Stimulated activated CD4-positive, alpha-beta T cell treated with anti-CD3 and anti-CD28 coated beads, Interleukin-1b, Interleukin-23, amount 100 ng/mL, for 24 hours (primary cell): ENCODE data around the gene DHCR24.

Experiments
- DNase-seq, 4 experiments: peaks; one replicate each; pipeline ENCODE4 v3.0.0-alpha.2; 2020; ENCODE audit warnings: low read depth in 4 of 4, low spot score in 1 of 4

DHCR24 gene

DNA sequence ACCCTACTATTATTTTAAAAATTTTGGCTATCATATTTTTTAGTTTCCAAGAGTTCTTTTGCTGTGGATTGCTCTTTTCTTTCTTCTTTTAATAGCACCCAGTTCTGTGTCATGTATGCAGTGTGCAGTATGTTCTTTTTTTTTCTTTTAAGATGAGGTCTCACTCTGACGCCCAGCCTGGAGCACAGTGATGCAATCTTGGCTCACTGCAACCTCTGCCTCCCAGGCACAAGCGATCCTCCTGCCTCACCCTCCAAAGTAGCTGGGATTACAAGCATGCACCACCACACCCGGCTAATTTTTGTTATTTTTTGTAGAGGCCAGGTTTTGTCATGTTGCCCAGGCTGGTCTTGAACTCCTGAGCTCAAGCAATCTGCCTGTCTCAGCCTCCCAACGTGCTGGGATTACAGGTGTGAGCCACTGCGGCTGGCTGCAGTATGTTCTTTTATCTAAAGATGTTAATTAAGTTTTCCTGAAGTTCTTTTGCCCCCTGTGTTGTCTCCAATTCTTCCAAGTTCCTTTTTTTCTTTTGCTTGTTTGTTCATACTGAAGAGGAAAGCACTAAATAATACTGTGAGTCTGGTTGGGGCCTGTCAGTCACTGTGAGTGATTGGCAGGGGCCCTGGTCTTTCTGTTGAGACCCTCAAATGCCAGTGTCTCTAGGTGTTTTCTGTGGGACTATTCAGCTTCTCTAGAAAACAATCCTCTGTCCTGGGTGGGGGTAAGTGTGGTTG is 68.4 kb downstream of the DHCR24 start:
- no peak for DNase-seq

DNA sequence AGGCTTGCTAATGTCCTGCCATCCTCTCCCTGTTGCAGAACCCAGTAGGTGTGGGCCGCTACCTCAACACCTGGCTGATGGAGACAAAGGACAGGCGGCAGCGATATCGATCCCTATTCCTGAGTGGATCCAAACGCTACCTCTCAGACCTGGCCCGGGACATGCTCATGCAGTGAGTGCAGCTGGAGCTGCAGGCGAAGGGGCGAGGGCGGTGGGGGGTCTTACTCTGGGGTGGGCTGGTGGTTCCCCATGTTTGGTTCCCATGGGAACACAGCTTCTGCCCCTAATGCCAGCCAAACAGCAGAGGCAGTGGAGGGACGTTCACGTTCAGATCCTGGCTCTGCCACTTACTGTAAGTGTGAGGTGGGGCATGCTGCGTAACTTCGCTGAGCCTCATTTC is 70.0 kb downstream of the DHCR24 start:
- no peak for DNase-seq

DNA sequence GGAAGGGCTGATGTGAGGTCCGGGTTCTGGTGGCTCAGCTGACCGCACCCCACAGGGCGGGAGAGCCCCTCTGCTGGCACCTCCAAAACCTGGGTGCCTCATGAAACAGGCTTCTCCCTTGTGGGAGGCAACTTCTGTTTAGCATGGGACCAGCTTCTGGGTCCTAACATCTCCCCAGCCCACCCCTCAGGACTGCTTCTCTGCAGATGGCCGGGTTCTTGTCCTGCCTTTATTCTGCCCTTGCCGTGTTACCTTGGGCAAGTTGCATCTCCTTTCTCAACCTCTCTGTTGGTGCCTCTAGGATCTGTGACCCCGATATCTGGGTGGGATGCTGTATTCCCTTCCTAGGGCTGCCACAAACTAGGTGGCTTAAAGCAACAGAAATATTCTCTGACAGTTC is 70.9 kb downstream of the DHCR24 start:
- no peak for DNase-seq

DNA sequence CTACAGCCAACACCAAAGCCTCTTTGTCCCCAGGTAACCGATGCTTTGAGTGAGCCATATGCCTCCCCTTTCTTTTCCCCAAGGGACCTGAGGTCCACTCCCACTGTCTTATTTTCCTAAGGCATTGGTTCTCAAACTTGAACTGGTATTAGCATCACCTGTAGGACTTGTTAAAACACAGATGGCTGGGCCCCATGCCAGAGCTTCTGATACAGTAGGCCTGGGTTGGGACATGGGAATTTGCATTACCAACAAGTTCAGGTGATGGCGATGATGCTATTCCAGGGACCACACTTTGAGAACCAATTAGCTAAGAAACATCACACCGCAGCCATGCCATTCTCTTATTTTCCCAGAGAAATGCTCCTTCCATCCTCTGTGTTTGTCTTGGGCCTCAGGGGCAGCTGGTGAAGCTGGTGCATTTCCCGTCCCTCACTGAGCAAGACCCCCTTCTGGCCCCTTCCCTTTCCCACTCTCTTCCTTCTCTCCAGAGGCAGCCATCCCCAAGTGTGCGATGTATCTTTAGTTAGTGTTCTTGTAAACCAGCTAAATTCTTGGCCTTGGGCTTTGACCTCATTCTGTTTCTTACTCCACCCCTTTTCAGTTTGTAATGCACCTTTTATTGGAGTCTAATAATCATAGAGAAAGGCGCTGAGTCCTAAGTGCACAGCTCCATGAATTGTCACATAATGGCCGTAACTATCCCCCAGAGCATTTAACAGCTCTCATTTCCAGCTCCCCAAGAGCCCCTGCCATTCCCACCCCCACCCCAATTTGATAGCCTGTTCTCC is 71.7 kb downstream of the DHCR24 start:
- no peak for DNase-seq

DNA sequence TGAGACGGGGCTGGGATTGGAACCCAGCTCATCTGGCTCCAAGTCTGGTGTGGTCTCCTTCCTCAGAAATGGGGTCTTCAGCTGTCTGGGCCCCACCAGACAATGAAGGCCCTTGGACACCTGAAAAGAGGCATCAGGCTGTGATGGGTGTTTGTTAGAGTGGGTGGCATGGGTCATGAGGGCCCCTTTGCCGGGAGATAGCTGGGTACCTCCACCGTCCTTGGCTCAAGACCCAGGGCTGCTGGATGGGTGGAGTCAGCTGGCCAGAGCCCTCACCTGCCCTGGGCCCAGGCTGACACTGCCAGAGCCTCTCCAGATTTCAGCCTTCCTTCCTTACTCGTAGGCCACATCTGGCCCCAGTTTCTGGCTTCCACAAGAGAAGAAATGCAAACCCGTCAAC is 72.4 kb downstream of the DHCR24 start:
- DNase-seq = no peak

DNA sequence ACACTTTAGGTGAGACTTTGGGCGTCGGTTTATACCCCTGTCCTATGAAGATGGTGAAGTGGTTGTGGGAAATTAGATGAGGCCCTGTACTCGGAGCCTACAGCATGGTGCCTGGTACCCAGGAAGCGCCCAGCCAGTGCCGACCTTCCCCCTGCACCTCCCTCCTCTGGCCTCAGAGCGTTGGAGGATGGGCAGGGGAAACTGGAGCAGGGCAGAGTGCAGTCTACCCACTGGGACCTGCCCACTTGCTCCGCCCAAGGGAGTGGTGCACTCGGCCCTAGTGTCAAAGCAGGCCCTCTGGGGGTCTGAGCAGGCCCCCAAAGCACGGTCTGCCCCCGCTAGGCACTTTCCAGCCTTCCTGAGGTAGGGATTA is 72.9 kb downstream of the DHCR24 start:
- no peak for DNase-seq

DNA sequence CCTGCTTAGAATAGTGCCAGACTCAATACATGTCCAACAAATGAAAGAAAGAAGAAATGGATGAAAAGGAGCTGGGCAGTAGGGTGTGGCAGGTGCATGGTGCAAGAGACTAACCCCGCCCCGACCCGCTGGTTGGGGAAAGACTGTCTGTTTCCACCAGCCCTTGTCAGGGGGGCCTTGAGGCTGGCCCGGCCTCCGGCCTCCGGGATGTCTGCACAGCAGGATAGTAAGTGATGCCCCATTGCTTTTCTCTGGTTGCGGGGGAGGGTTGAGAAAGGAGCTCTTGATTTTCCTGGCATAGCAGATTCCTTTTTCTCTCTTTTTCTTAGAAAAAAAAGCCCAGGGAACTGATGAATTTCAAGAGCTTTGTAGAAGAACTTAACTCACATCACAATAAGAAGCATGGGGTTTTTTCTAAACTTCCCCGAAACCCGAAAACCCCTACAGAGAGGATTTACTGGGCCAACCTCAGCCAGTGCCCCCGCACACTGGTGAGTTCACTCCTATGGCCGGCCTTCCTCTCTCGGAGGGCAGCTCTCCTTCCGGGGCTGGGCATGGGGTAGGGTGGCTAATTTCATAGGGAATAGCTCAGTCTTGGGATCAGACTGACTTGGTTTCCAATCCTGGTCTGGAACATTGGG is 73.4 kb downstream of the DHCR24 start:
- DNase-seq = no peak

DNA sequence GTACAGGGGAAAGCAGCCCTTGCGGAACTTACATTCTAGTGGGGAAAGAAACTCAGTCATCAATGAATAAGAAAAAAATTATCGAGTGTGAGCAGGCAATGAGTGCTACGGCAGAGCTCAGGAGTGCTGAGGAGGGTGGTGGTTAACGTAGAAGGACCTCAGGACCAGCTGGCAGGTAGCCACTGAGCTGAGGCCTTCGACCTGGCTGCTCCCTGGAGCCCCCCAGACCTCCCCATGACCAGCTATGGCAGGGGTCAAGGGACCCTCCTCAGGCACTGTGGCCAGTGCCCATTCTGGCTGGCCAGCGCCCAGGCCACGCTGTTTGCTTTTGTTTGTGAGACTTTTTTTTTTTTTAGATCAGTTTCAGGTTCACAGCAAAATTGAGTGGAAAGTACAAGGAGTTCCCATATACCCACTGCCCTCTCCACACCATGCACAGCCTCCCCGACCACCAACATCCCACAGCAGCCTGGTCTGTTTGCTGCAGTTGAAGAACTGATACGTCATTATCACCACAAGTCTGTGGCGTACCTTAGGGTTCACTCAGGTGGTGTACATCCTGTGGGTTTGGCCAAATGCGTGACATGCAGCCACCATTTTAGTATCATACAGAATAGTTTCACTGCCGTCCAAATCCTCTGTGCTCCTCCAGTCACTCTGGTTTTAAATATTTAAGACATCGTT is 74.1 kb downstream of the DHCR24 start:
- no peak for DNase-seq

DNA sequence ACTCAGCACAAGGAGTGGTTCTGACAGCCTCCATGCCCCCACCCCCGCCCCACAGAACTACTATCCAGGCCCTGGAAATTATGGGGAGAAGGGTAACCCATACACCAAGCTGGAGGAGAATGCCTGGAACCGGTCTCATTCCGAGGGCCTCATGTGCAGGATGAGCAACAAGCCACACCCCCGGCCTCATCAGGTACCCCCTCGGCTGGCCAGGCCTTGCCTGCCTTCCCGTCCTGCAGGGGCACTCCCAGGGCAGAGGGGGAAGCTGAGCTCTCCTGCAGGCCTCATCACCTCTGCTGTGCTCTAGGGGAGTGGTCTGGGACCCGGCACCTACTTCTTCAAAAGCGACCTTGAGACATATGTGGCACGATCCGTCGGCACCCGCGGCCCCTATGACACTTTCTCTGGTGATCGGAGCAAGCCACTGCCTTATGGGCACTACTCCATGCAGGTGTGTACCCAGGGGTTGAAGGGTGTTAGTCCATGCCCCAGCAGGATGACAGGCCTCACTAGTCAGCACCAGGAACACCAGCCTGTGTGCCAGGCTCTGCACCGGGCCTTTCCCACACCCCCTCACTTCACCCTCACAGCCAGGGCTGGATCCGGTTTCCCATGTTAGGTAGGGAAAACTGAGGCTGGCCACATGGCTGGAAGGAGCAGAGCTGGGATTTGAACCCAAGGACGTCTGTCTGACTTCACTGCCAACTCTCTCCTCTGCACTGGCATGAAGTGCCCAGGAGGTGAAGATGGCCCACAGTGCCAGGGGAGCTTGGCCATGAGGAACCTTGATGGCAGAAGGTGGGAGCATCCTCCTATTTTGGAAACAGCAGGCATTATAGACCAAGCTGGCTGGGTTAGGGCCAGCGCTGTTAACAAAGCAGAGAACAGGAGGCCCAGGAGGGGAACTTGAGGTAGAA is 75.0 kb downstream of the DHCR24 start:
- no peak for DNase-seq

DNA sequence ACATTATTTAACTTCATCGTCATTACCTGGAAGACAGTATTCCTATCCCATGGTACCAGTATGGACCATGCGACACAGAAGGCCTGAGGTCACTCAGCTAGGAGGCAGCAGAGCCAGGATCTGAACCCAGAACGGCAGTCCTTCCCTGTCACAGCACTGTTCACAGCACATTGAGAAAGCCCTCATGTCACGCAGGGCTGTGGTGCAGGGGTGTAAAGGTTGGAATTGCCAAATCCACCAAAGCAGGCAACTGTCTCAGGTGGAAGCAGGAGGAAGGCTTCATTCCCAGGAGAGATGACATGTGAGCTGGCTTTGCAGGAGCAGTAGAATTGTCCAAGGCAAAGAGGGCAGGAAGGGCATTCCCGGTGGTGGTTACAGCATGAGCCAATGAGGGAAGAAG is 75.9 kb downstream of the DHCR24 start:
- DNase-seq = no peak

DNA sequence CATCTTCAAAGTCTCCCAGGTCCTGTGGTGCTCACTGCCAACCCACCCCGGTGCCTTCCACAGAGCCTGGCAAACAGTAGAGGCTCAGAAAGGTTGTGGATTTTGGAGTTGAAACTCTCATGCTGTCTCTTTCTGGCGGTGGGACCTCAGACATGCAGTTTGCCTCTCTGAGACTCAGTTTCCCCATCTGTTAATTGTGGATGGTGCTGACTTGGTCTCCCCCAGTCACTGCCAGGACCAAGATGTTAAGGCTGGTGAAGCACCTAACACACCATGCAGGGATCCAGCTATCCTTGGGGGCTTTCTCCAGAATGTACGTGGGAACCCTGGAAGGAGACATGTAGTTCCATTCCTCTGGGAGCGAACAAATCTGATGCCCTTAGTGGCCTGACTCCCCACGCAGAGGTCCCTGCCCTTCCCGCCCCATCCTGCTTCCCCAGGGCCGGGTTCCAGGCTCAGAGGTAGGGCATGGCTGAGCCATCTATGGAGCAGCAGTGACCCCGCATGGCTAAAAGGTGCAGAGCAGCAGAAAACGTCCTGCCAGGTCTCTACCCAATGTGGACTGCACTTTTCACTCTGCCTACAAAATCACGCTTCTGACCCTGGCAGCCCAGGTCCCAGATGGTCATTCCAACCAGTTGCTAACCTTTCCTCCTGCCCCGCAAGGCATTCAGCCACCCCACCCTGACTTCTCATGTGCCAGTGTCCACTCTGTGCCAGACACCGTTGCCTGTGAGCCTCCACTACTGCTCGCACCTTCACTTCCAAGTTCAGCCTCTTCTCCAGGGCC is 76.6 kb downstream of the DHCR24 start:
- DNase-seq = peak; percentile 30 to 58 (median 53)

DNA sequence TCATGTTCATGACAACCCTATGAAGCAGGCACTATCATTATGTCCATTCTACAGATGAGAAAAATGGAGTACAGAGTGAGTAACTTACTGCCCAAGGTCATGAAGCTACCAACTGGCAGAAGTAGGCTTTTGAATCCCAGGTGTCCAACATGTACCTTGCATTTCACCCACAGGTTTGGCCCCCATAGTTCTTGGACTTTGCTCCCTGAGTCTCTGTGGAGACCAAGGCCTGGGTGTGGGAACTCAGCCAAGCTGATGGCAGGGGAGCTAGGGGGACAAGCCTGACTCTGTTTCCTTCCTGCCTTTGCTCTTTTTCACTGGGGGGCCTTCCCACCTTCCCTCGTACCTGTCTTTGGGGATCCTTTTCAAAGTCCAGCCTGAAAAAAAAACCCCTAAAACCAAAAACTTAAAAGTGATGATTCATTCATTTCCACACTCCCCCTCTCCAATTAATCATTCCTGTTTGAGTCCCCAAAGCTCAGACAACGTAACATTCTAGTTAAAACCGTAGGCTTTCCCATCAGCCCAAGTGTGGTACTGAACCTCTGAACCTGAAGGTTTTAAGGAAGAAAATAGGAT is 77.4 kb downstream of the DHCR24 start:
- DNase-seq = no peak

DNA sequence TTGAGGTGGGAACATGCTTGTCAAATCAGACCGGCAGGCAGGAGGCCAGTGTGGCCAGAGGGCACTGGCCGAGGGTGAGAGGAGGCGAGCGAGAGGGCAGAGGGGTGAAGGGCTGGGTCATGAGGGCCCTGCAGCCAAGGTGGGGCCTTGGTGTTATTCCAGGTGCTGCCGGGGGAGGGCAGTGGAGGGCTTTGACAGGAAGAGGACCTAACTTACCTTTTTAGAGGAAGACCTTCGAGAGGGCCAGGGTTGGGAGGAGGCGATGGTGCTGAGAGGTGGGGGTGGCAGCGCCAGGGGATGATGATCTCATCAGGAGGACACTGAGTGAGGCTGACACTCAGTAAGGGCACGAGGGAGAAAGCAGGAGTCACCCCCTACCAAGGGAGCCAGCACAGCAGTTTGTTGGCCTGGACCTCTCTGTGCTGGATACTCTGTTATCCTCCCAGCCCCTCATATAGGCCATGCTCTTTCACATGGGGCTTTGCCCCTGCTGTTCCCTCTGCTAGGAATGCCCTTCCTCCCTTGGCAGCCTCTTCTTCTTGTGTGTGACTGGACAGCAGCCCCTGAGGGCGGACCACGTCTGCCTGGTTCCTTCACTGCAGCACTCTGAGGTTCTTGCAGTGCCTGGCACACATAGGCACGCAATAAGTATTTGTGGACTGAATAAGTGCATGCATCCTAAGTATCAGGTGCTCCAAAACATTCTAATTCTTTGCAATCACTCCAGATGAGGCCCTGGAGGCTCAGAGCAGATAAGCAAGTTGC is 78.4 kb downstream of the DHCR24 start:
- DNase-seq = no peak

DNA sequence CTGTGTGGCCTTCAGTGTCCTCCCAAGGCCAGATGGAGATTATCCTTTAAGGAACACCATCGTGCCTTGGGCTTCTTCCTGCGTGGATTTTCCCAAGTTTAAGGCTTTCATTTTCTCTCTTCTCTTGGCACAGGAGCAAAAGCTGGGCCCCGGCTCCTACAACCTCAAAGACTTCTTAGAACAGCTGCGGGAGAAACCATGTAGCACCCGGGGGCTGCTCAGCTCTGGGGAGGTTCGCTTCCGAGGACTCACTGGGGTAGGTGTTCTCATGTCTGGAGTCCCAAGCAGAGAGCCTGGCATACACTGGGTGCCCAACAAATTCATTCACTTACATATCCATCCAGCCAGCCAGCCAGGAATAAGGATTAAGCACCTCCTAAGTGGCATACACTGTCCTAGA is 79.2 kb downstream of the DHCR24 start:
- no peak for DNase-seq

DNA sequence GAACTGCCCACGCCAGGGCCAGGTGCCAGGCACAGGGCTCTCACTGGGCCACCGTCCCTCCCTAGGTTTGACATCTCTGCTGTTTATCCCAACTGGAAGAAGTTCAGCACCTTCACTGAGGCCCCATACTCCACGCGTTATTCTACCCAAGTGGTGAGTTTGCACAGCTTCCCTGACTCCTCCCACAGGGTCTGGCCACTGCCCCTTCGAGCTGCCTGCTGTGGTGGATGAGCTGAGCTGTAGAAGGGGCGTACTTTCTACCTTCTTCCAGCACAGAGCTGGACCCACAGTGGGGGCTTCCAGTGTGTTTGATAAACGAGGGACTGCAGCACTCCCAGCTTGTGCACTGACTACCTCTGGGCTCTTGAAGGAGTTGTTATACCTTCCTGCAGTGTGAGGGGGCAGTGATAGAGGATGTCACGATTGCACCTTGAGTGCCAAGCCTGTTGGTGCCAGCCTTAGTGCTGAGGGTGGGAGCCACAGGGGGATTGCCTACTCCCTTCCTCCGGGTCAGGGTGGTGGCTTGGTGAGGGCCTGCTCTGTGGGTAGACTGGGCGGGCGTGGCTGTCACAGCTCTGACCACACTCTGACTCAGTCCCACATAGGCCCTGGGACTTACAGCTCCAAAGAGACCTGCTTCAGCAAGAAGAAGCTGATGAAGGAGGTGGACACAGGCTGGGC is 79.9 kb downstream of the DHCR24 start:
- no peak for DNase-seq

DNA sequence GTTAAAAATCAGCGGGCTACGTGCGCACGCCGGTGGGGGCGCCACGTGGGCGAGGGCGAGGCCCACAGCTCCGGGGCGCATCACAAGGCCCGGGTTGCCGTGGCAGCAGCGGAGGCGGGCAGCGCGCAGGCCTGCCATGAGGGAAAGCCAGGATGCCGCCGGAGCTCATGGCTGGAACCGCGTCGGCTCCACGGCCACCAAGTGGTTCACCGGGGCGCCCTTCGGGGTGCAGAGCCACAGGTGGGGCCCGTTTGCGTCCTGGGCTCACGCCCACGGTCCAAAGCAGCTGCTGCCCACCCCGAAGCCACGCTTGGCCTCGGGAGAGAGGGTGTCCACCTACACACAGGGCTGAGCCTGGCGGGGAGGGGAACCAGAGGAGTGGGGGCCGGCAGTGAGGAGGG is 81.0 kb downstream of the DHCR24 start:
- no peak for DNase-seq

DNA sequence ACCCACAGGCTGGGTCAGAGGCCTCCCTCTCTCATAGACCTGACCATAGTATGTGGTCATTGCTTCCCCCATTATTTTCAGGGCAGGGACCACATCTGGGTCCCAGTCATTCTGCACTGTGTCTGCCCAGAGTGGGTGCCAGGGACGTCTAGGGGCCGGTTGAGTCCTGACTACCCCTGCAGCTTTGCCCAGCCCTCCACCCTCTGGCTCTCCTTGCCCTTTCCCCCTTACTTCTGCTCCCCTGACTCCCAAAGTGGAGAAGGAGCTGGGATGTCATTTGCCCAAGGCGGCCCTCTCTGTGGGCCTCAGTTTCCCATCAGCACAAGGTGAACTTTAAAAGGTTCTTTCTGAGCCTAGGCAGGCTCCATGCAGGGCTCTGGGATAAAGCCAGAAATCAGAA is 81.5 kb downstream of the DHCR24 start:
- DNase-seq = no peak

DNA sequence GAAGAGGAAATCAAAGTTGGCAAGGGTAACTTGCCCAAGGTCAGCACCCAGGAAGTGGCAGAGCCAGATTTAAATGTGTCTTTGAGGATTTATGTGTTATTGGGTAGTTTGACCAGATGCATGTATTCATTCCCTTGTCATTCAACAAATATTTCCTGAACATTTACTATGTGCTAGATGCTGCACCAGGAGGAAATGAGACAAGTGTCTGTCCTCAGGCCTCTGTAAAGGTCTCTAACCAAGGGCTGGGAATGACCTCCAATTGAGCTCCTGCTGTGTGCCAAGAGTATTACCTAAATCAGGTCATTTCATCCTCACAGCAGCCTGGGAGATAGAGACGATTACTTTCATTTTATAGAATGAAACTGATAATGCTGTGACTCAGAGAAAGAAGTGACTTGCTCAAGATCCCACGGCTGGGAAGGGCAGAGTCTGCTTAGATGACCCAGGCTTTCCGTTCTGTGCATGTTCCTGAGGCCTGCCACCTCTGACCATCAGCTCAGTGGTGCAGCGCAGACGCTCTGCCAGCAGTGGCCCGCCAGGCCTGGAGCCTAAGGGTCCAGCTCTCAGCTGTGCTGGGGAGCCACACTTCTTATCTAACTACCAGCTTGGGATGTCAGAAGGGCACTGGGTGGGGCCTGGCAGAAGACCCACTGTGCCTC is 82.4 kb downstream of the DHCR24 start:
- DNase-seq = peak in 1 of 4 experiments; percentile 28
